Loucy (cell line): Measurements from ENCODE around the gene AP2B1.
A peak's percentile ranks its signal among the peaks of the same experiment; 100 is the strongest.

Experiments
- H2AFZ ChIP-seq: fragments of 200-600 bp; sonication (generic); 2 replicates; pipeline ENCODE4 v1.6.0; 2016; ENCODE audit warnings: antibody characterized with exemption, mild to moderate bottlenecking, low read length, moderate library complexity
- H3F3A ChIP-seq: fragments of 200-600 bp; 2 replicates; pipeline ENCODE4 v1.6.0; 2016; ENCODE audit warnings: antibody characterized with exemption, low read depth, mild to moderate bottlenecking
- H3K27me3 ChIP-seq: fragments of 200-600 bp; sonication (generic); 2 replicates; pipeline ENCODE4 v1.6.1; 2014; ENCODE audit warnings: low read length, mild to moderate bottlenecking; ENCODE audit not compliant: insufficient read depth, poor library complexity, severe bottlenecking
- H3K36me3 ChIP-seq: fragments of 200-600 bp; sonication (generic); 2 replicates; pipeline ENCODE4 v1.6.1; 2016; ENCODE audit warnings: low read length; ENCODE audit not compliant: insufficient read depth
- H3K4me1 ChIP-seq: fragments of 200-600 bp; sonication (generic); 2 replicates; pipeline ENCODE4 v1.5.1; 2014; ENCODE audit warnings: low read length, mild to moderate bottlenecking; ENCODE audit not compliant: insufficient read depth, poor library complexity, severe bottlenecking
- H3K4me2 ChIP-seq: fragments of 200-600 bp; sonication (generic); 2 replicates; pipeline ENCODE4 v1.6.0; 2014; ENCODE audit warnings: antibody characterized with exemption, low read length, low read depth, mild to moderate bottlenecking; ENCODE audit not compliant: poor library complexity, severe bottlenecking
- H3K4me3 ChIP-seq: fragments of 200-600 bp; sonication (generic); 2 replicates; pipeline ENCODE4 v1.5.1; 2014; ENCODE audit warnings: low read length, mild to moderate bottlenecking, mixed read lengths; ENCODE audit not compliant: poor library complexity, severe bottlenecking
- H3K79me2 ChIP-seq: fragments of 200-600 bp; sonication (generic); 2 replicates; pipeline ENCODE4 v1.6.1; 2014; ENCODE audit warnings: low read length; ENCODE audit not compliant: insufficient read depth
- H3K9ac ChIP-seq: fragments of 200-600 bp; sonication (generic); 2 replicates; pipeline ENCODE4 v1.6.0; 2014; ENCODE audit warnings: mild to moderate bottlenecking, low read depth, low read length, moderate library complexity; ENCODE audit not compliant: poor library complexity, severe bottlenecking
- H3K9me2 ChIP-seq: fragments of 200-600 bp; sonication (generic); replicated peaks from 2 replicates; pipeline ENCODE4 v1.6.1; 2016; ENCODE audit warnings: low read depth, low read length, mixed read lengths
- H3K9me3 ChIP-seq: fragments of 200-600 bp; sonication (generic); 2 replicates; pipeline ENCODE4 v1.6.1; 2014; ENCODE audit warnings: mild to moderate bottlenecking, antibody characterized with exemption, low read length, low read depth; ENCODE audit not compliant: insufficient read depth
- H4K20me1 ChIP-seq: fragments of 200-600 bp; sonication (generic); 2 replicates; pipeline ENCODE4 v1.6.0; 2014; ENCODE audit warnings: antibody characterized with exemption, low read length, mild to moderate bottlenecking; ENCODE audit not compliant: insufficient read depth, poor library complexity, severe bottlenecking
- EZH2phosphoT487 ChIP-seq: fragments of 200-600 bp; IDR thresholded peaks from 2 replicates; pipeline ENCODE4 v1.6.1; 2018; ENCODE audit warnings: antibody characterized with exemption, mild to moderate bottlenecking, moderate library complexity, borderline replicate concordance
- TF ChIP-seq, protein P1 (sequence below): fragments of 200-600 bp; sonication (generic); conservative IDR thresholded peaks from 2 replicates; pipeline ENCODE4 v1.5.1; 2014; ENCODE audit warnings: mild to moderate bottlenecking, antibody characterized with exemption, low read length

The AP2B1 gene

DNA sequence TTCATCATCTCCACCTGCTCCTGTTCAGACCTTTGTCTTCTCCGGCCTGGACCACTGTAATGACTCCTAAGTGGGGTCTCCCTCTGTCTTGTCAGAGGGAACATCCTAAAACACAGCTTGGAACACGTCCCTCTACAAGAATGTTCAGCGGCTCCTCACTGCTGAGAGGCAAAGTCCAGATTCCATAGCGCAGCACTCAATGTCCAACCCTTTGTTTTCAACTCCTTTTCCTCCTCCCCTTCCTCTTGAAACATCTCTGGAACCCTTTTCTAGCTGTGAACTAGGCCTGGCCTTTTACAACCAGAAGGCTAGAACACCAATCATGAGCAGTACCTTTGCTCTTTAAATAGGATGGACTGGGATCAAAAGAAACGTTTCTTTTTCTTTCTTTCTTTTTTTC, 174.5 kb downstream of the AP2B1 start:
- peaks cover 6% of the 10 kb centered on the region for H3K4me1 ChIP-seq
- no peaks in the 10 kb centered on the region for H3K27me3 ChIP-seq
- H4K20me1 ChIP-seq, result no peaks in the 10 kb centered on the region
- H3K9me3 ChIP-seq, result no peaks in the 10 kb centered on the region
- no peak overlapping the region for H3K4me3 ChIP-seq
- no peak overlapping the region for H3K4me2 ChIP-seq
- H3K79me2 ChIP-seq, result no peaks in the 10 kb centered on the region
- no peak overlapping the region for H3K9ac ChIP-seq
- TF ChIP-seq EZH2phosphoT487, result no peak
- TF ChIP-seq, protein P1, sequence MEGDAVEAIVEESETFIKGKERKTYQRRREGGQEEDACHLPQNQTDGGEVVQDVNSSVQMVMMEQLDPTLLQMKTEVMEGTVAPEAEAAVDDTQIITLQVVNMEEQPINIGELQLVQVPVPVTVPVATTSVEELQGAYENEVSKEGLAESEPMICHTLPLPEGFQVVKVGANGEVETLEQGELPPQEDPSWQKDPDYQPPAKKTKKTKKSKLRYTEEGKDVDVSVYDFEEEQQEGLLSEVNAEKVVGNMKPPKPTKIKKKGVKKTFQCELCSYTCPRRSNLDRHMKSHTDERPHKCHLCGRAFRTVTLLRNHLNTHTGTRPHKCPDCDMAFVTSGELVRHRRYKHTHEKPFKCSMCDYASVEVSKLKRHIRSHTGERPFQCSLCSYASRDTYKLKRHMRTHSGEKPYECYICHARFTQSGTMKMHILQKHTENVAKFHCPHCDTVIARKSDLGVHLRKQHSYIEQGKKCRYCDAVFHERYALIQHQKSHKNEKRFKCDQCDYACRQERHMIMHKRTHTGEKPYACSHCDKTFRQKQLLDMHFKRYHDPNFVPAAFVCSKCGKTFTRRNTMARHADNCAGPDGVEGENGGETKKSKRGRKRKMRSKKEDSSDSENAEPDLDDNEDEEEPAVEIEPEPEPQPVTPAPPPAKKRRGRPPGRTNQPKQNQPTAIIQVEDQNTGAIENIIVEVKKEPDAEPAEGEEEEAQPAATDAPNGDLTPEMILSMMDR, result no peak
- no peak overlapping the region for H2AFZ ChIP-seq
- no peaks in the 10 kb centered on the region for H3K9me2 ChIP-seq
- H3K36me3 ChIP-seq, result no peaks in the 10 kb centered on the region
- H3F3A ChIP-seq, result no peaks in the 10 kb centered on the region

DNA sequence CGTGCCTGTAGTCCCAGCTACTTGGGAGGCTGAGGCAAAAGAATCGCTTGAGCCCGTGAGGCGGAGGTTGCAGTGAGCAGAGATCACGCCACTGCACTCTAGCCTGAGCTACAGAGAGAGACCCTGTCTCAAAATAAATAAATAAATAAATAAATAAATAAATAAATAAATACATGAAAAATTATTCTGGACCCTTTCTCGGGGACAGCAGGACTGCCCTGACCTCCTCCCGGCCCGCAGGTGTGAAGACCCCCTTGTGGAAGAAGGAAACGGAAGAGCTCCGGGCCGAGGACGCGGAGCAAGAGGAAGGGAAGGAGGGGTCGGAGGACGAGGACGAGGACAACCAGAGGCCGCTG, 176.6 kb downstream of the AP2B1 start:
- Histone ChIP-seq H3K9me3 (no peaks in the 10 kb centered on the region), H2AFZ (peak overlapping the region; percentile 51; the same call in 1 of the 2 replicates), H3K4me1 (peaks cover 6% of the 10 kb centered on the region), H3K9me2 (no peaks in the 10 kb centered on the region), H4K20me1 (no peaks in the 10 kb centered on the region), H3K36me3 (no peaks in the 10 kb centered on the region), H3K27me3 (no peaks in the 10 kb centered on the region), H3K4me3 (peak overlapping the region; percentile 75), H3F3A (no peaks in the 10 kb centered on the region), H3K79me2 (no peaks in the 10 kb centered on the region), H3K9ac (peak overlapping the region; percentile 76), H3K4me2 (peak overlapping the region; percentile 55)
- TF ChIP-seq EZH2phosphoT487, result no peak
- TF ChIP-seq, protein P1, result no peak

DNA sequence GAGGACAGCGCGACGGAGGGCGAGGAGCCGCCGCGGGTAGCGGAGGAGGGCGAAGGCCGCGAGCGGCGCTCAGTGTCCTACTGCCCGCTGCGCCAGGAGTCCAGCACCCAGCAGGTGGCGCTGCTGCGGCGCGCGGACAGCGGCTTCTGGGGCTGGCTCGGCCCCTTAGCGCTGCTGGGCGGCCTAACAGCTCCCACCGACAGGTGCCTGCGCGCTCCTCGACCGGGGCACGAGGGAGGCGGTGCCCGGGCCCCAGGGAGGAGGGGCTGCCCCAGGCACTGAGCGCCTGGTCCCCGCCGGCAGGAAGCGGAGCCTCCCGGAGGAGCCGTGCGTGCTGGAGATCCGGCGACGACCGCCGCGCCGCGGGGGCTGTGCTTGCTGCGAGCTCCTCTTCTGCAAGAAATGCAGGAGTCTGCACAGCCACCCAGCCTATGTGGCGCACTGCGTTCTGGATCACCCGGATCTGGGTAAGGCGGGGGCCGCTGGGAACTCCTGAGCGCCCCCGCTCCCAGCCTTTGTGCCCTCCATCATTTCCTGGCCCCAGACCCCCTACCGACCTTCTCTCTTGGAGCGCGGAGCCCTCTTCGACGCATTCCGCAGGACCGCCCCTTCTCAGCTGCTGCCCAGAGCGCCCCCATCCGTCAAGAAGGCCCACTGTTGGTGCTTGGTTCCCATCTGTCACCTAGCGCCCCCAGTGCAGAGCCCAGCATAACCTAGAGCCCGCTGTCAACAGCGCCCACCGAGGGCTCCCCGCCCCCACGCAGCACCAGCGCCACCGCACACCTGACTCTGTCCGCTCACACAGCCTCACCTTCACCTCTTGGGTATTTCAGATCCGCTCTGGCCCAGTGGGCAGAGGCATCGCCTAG, 177.2 kb downstream of the AP2B1 start:
- Histone ChIP-seq H3K4me2 (peak overlapping the region; percentile 55), H3F3A (no peaks in the 10 kb centered on the region), H3K4me3 (peak overlapping the region; percentile 75), H3K36me3 (no peaks in the 10 kb centered on the region), H3K9me3 (no peaks in the 10 kb centered on the region), H3K79me2 (no peaks in the 10 kb centered on the region), H2AFZ (peak overlapping the region; percentile 92), H3K4me1 (peaks cover 6% of the 10 kb centered on the region), H3K27me3 (no peaks in the 10 kb centered on the region), H4K20me1 (no peaks in the 10 kb centered on the region), H3K9ac (peak overlapping the region; percentile 76), H3K9me2 (no peaks in the 10 kb centered on the region)
- TF ChIP-seq, protein P1, result peak; percentile 77
- no peak for TF ChIP-seq EZH2phosphoT487
